NCI-H446 (cell line): ENCODE data around the gene SLC27A2.

Experiments
- DNase-seq, 2 experiments: peaks; one replicate each; lab custom pipeline; 2025; lab: John Stamatoyannopoulos, UW

Gene SLC27A2

DNA sequence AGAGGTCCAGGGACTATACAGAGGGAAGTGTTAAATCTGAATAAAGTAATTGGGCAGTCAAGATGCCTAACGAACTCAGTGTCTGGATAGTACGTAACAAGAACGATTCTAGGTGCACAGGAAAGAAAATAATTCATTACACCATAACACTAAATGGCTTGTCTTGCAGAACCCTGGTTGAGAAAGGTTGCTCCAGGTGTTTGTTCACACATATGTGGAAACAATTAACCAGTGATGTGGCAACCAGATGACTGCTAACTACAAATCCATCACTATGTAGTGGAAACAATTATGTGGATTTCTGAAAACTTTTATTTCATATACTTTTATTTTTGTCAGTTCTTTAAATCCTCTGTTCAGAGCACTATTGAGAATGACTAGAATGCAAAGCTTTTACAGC, 93.9 kb downstream of the SLC27A2 start:
- DNase-seq = no peak

DNA sequence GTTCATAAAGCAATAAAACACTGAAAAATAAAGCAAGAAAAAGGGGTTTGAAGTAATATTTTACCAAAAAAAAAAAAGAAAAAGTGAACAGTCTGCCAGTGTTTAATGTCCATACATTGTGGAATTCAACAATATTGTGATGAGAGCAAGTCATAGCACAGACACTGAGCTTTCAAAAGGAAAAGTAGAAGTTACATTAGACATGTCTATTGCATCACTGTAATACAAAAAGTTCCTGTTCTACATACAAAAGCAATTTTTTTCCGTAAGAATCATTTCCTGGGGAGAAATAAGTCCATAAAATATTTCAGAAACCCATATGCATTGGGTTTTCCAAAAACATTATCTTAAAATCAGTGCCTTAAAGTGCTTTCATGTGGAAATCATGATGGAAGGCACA, 95.4 kb downstream of the SLC27A2 start:
- DNase-seq = no peak

DNA sequence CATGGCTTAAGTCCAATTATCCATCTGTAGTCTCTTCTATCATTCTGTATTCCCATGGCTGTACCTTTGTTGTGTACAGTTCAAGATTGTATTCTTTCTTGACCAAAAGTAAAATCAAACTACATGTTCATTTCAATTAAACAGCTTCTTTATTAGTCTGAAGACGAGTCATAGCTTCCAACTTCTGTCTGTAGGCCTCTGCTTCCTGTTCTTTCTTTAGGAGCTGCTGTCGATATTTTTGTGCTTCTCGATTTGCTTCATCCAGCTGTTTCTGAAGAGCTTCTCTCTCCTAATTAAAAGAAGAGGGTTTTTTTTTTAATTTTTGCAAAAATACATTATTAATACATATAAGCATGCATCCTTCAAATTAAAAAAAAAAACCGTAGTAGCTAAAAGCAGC, 96.5 kb downstream of the SLC27A2 start:
- DNase-seq = no peak

DNA sequence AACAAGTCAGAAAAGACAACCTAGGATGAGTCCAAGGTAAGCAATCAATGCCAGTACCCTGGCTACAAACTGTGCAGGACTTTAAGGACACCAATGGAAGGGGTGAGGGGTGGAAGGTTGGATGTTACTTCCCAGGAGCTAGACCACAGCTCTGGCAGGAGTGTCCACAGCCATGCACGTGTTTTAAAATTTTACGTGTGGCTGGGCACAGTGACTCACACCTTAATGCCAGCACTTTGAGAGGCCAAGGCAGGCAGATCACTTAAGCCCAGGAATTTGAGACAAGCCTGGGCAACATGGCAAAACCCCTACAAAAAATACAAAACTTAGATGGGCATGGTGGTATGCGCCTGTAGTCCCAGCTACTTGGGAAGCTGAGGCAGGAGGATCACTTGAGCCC, 98.3 kb downstream of the SLC27A2 start:
- no peak for DNase-seq

DNA sequence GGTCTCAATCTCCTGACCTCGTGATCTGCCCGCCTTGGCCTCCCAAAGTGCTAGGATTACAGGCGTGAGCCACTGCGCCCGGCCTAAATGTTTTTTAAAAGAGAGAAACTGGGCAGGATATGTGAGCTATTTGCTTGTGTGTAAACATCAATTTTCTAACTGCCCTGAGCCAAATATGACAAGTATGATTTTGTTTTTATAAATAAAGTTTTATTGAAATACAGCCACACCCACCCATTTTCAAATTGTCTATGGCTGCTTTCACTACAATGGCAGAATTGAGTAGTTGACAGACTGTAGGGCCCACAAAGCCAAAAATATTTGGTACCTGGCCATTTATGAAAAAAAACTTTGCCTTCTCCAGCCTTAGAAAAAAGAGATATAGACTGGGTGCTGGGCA, 99.4 kb downstream of the SLC27A2 start:
- no peak for DNase-seq
